Renal cortical epithelial cell (primary cell): ENCODE measurements around the gene HHAT. TPM values are rescaled to one million over a fixed set of nuclear protein-coding genes. Genes with fewer than 3 reads are reported as not detected.

Experiments used
- DNase-seq: peaks from one replicate; pipeline ENCODE4 v3.0.0-alpha.2; 2011; ENCODE audit warnings: low read depth
- total RNA-seq: library from RNA; depleted of rRNA; stranded (reverse); fragments of >200 nt; gene quantifications from 2 replicates; pipeline ENCODE4 v1.2.3, GENCODE V29; 2014

Gene HHAT
- total RNA-seq, 1 donor from 2014 or later: 33.5 TPM

DNA sequence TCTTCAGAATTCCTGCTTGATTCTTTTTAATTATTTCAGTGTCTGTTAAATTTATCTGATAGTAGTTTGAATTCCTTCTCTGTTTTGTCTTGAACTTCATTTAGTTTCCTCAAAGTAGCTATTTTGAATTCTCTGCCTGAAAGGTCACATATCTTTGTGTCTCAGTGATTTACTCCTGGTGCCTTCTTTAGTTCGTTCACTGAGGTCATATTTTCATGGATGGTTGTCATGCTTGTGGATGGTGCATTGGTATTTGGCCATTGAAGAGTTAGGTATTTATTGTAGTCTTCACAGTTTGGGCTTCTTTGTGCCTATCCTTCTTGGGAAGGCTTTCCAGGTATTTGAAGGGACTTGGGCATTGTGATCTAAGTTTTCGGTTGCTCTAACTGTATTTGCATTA lies 267.9 kb downstream of the HHAT start:
- no peak for DNase-seq

DNA sequence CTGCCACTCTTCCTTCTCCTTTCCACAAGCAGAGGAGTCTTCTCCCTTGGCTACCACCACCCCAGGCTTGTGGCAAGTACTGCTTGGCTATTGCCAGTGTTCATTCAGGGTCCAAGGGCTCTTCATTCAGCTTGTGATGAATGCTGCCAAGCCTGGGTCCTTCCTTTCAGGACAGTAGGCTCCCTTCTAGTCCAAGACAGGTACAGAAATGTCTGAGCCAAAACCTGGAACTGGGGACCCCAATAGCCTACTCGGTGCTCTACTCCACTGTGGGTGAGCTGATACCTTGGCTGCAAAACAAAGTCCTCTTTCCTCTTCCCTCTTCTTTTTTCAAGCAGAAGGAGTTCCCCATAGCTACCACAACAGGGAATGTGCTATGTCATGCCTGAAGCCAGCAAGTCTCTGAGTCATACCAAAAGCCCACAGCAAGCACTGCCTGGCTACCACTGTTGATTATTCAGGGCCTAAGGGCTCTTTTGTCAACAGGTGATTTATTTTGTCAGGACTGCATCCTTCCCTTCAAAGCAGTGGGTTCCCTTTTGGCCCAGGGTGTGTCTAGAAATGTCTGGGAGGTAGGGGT lies 268.9 kb downstream of the HHAT start:
- peak; percentile 98 for DNase-seq

DNA sequence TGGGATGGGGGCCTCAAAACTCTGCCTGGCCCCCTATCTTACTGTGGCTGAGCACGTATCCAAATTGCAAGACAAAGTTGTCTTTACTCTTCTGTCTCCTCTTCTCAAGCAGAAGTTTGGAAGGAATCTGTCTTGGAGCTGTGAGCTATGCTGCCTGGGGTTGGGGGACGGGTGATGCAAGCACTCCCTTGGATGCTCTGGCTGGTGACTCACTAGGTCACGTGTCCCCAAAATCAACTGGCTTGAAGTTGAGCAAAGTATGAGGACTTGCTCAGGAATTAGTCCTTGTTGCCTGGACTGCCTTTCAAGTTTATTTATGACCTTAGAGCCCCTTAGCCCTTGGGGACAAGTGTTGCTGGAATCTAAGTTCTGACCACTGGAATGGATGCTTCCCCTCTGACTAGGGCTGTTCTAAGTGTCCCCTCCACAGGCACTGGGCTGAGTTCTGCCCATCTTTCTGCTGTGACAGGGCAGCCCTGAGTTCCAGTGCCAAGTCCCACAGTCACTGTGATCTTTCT lies 269.5 kb downstream of the HHAT start:
- peak; percentile 96 for DNase-seq

- peak; percentile 19 for DNase-seq
These were observed 271.9 kb downstream of the HHAT start for GRCh38 chr1:210600421-210601159.

DNA sequence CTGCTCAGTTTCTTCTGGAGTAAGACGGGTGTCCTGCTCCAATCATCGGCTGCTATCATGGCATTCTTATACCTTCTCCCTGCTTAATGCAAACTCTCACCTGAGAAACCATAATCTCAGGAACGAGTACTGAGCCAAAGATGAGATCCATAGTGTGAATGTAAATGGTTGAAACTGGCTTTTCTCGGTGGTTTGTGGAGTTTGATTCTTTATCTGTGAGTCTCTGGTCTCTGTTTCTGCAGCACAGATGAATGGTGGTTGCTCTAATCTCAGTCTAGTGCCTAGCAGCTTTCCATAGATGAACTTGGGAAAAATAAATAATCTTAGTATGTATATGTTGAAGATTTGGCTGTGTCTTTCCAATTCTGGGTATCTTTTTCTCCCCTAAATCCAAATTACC lies 274.4 kb downstream of the HHAT start:
- no peak for DNase-seq

GRCh38 chr1:210605099-210605498 lies 276.4 kb downstream of the HHAT start:
- DNase-seq: no peak

GRCh38 chr1:210607361-210607760 lies 278.7 kb downstream of the HHAT start:
- DNase-seq: no peak

DNA sequence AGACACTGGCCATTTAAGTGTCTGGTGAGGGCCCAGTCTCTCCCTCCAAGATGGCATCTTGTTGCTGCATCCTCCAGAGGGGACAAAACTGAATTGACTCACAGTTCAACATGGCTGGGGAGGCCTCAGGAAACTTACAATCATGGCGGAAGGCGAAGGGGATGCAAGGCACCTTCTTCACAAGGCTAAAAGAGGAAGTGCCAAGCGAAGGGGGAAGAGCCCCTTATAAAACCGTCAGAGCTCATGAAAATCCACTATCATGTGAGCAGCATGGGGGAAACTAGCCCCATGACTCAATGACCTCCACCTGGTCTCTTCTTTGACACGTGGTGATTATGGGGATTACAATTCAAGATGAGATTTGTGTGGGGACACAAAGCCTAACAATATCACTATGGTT lies 280.1 kb downstream of the HHAT start:
- DNase-seq: no peak

DNA sequence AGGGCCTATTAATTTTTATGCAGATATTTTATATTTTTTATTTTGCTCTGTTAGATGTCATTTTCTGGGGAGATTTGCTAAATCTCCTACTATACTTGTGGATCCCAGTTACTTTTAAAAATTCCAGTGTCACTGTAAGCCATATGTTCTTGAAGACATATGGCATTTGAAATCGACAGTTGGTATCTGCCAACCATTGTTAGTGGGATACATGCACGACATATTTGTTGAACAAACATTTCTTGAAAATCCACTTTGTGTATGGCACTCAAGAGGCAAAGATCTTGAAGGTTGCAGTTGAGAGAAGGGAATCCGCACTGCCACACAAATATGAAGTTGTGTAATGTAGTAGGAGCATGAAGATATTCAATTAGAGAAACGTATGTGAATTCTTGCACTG lies 287.7 kb downstream of the HHAT start:
- no peak for DNase-seq

GRCh38 chr1:210617293-210617692 lies 288.6 kb downstream of the HHAT start:
- DNase-seq: peak; percentile 23

GRCh38 chr1:210618369-210618768 lies 289.7 kb downstream of the HHAT start:
- no peak for DNase-seq

- DNase-seq: no peak
These were observed 292.3 kb downstream of the HHAT start for GRCh38 chr1:210620867-210621488.

DNA sequence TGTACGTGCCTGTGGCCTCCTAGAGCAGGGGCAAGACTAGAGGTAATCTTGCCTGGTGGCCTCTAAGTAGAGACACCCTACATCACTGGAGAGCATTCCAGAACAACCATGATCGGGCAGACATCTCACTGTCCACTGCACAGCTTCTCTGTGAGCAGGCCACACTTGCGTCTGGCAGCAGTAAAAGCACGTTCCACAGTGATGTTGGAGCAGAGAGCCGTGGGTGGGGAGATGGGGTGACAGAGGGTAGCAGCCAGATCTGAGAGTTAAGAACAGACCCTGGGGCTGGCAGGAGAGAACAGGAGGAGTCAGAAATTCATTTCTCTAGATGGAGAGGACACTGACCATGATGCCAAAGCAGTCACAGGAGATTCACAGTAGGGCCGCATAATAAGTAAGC lies 293.0 kb downstream of the HHAT start:
- no peak for DNase-seq

- DNase-seq: no peak
These were observed 296.0 kb downstream of the HHAT start for GRCh38 chr1:210624722-210625121.

DNA sequence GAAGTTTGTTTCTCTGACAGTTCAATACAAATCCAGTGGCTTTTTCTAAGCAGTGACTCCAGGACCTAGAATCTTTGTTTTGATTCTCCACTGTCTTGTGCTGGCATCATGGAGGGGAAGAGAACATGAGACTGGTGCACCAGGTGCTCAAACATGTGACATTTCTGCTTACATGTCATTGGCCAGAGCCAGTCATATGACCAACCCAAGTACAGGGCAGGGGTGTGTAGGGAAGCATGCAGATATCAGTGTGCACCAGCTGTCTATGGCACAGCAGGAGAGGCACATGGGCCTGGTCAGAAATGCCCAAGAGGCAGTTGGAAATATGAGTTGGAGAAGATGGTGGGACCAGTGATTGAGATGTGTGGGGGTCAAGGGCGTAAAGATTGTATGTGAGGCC lies 297.0 kb downstream of the HHAT start:
- no peak for DNase-seq

DNA sequence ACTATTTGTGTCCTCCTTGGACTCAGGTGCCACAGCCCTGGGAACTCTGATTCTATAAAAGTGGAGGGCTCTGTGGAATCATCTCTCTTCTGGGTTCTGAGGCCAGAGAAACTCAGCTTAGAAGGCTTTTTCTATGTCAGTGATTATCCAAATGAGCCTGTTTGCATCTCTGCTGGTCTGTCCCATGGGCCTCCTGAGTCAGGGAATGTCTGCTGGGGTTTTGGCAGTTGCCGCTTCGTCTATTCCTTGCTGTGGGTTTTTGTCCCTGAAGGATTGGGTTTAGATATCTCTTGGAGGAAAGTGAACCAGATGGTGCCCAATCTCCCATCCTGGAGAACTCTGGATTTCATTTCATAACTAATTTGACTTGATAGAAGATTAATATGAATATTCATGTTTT lies 297.6 kb downstream of the HHAT start:
- no peak for DNase-seq

DNA sequence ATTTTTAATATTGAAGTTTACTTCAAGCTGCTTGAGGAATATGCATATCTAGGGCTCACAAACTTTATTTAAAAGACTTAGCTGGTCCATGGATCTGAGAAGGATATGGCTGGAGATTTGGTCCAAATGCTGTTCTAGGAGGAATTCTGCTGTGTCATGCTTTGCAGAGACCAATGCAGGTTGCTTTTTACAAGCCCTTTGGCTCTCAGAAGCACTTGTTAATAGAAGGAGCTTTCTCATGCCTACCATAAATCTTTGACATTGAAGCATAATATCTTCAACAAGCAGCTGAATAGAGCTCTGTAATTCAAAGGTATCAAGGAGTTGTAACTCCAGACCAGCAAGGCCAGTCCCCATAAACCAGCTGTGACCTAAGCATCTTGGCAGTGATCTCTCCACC lies 299.1 kb downstream of the HHAT start:
- DNase-seq: no peak

DNA sequence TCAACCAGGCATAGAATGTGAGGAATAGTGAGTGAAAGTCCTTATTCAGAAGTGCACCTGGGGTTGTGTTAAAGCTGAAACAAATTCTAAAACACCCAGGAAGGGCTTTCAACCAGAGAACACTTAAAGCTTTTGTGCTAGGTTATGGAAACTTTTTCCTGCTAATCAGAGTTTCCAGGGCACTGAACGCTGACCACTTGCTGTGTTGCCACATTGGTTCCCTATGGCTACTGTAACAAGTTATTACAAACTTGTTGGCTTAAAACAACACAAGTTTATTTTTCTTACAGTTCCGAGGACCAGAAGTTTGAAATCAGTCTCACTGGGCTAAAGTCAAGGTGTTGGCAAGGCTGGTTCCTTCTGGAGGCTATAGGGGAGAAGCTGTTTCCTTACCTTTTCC lies 300.6 kb downstream of the HHAT start:
- DNase-seq: no peak

- DNase-seq: no peak
These were observed 302.7 kb downstream of the HHAT start for GRCh38 chr1:210631399-210631798.

DNA sequence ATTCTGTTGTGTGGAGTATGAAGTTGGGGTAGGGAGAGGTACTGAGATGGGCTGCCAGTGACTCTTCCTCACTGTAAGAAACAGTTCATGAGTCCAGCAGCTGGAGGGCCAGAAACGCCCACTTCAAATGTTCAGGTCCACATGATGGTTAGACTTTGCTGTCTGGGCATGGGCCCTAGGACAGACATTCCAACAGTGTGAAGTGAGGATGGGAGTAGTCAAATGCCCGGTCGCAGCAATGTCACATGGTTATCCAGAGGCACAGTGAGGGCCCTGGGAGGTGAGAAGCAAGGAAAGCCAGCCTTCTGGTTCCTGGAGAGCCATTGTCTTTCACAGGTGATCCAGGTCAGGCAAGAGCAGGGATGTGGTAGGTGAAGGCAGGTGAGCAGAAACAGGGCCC lies 304.4 kb downstream of the HHAT start:
- DNase-seq: no peak

- DNase-seq: no peak
These were observed 304.9 kb downstream of the HHAT start for GRCh38 chr1:210633636-210634035.

DNA sequence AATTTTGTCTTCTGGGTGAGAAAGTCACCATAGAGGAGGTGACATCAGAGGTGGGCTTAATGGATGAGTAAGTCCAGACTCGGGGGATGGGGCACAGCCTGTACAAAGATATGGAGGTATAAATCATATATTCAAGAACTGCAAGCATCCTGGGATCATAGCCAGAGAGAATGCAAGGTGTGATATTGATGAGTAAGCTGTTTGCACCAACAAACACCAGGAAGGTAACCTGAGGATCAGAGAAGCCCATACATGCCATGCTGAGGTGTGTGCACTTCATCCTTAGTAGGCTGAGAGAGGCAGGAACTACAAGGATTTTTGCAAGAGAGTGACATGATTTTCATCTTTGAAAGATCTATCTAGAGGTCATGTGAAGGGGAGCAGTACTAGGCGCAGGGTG lies 306.4 kb downstream of the HHAT start:
- no peak for DNase-seq

- DNase-seq: no peak
These were observed 312.9 kb downstream of the HHAT start for GRCh38 chr1:210641582-210641981.
